Progenitor cell of endocrine pancreas (in vitro differentiated cells): ENCODE measurements around the gene SIRT7. TPM values are rescaled to one million over a fixed set of nuclear protein-coding genes. Genes with fewer than 3 reads are reported as not detected.

Experiments
- DNase-seq: peaks from one replicate; pipeline ENCODE4 v3.0.0; 2021; ENCODE audit warnings: low spot score; ENCODE audit not compliant: unreplicated experiment
- H3K27ac Mint-ChIP-seq: 2 replicates; pipeline ENCODE4 v1.8.0; 2021; ENCODE audit warnings: mild to moderate bottlenecking, moderate library complexity, mixed read lengths
- H3K27me3 Mint-ChIP-seq: 2 replicates; pipeline ENCODE4 v1.8.0; 2021; ENCODE audit warnings: mixed read lengths
- H3K36me3 Mint-ChIP-seq: 2 replicates; pipeline ENCODE4 v1.8.0; 2022; ENCODE audit warnings: mixed read lengths; ENCODE audit not compliant: insufficient read depth
- H3K4me1 Mint-ChIP-seq: 2 replicates; pipeline ENCODE4 v1.8.0; 2021; ENCODE audit warnings: low read depth, mixed read lengths
- H3K4me3 Mint-ChIP-seq: 2 replicates; pipeline ENCODE4 v1.8.0; 2021; ENCODE audit warnings: low read depth, mild to moderate bottlenecking, moderate library complexity, mixed read lengths
- H3K9me3 Mint-ChIP-seq: 2 replicates; pipeline ENCODE4 v1.8.0; 2021; ENCODE audit warnings: low read depth, mixed read lengths
- total RNA-seq: library from RNA; stranded (reverse); gene quantifications from 2 replicates; pipeline ENCODE4 v1.2.1, GENCODE V29; 2021
- TF ChIP-seq, protein P1 (sequence below): fragments of 200-600 bp; sonication (generic); IDR thresholded peaks from one replicate; pipeline ENCODE4 v1.5.0; 2021; ENCODE audit warnings: antibody characterized with exemption, mild to moderate bottlenecking; ENCODE audit not compliant: unreplicated experiment

Gene SIRT7
- total RNA-seq, 1 donor from 2014 or later: 34.0 TPM

DNA sequence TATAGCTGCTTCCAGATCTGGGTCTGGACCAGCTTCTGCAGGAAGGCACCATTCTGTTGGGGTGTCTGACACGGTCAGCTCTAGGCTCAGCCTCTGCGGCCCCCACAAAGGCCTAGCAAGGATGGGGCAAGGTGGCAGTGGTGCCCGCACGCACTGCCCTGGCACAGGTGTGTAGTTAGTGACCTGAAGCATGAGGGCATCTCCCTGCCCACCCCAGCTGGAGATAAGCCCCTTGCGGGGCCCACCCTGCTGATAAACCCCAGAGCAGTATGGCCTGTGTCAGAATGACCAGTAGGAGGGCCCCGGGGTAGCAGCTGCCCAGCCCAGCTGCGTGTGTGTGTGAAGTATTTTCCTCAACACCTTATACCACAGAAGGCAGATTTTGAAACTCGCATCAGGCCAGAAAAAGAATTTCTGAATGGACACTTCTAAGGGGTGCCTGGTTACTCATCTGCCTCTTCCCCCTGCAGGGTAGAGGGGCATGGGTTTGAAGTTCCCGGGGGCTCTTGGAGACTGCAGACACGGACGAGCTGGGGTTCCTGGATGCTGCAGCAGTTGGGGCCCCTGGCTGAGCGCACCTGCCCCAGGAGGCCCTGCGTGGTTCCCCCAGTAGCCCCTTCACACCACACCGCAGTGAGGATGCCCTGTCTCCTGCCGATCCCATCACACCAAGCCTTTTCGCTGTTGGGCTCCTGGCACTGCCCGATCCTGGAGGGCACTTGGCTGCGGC, 51.4 kb downstream of the SIRT7 start:
- Mint-ChIP-seq H3K27ac (no peak overlapping the region), H3K27me3 (no peaks in the 10 kb centered on the region), H3K9me3 (no peaks in the 10 kb centered on the region), H3K4me1 (peaks cover 15% of the 10 kb centered on the region), H3K36me3 (peaks cover 6% of the 10 kb centered on the region), H3K4me3 (no peak overlapping the region)
- TF ChIP-seq, protein P1, sequence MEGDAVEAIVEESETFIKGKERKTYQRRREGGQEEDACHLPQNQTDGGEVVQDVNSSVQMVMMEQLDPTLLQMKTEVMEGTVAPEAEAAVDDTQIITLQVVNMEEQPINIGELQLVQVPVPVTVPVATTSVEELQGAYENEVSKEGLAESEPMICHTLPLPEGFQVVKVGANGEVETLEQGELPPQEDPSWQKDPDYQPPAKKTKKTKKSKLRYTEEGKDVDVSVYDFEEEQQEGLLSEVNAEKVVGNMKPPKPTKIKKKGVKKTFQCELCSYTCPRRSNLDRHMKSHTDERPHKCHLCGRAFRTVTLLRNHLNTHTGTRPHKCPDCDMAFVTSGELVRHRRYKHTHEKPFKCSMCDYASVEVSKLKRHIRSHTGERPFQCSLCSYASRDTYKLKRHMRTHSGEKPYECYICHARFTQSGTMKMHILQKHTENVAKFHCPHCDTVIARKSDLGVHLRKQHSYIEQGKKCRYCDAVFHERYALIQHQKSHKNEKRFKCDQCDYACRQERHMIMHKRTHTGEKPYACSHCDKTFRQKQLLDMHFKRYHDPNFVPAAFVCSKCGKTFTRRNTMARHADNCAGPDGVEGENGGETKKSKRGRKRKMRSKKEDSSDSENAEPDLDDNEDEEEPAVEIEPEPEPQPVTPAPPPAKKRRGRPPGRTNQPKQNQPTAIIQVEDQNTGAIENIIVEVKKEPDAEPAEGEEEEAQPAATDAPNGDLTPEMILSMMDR: no peak
- no peak for DNase-seq

DNA sequence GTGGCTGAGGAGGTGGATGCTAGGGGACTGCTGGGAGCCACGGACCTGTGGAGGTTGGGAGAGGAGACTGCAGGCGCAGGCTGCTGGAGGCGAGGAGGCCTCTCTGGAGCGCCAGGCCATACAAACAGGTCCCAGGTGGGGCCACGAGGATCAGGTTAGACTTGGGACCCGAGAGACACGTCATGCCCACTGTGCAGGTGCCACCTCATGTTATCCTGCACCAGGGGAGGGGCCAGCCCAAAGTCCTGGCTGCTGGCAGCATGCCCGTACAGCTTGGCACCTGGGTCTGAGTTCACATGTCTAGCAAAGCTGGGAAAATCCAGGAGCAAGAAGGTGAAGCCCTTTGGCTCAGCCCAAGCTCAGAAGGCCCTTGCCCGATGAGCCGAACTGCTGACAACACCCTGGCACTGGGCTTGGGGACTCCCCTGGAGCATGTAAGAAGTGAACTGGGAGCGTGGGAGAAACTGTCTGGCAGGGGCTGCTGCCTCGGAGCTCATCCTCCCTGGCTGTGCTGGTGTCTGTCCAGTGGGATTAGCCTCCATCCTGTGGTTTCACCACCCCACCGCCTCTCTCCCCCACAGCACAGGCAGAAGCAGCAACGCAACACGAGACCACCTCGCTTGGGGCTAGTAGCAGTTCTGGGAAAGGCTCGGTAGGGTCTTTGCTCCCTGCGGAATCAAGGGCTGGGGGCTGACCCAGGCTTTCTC, 52.1 kb downstream of the SIRT7 start:
- Mint-ChIP-seq H3K27ac (no peak overlapping the region), H3K9me3 (no peaks in the 10 kb centered on the region)

DNA sequence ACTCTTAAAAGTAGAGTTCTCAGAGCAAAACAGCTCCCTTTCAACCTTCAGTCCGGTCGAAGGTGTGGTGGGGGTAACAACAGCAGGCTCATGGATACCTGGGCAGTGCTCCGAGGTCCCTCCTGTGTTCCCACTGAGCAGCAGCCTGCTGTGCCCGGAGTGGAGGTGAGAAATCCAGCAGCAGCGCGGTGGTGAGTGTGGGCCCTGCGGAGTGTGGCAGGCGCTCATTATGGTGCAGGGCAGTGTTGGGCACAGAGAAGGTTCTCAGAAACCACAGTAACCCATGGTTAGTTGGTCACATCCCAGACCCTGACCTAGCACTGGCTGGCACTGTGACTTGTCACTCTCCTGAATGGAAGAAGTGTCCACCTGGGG, 52.6 kb downstream of the SIRT7 start:
- Mint-ChIP-seq H3K4me3 (no peak overlapping the region), H3K27ac (no peak overlapping the region), H3K27me3 (no peaks in the 10 kb centered on the region), H3K9me3 (no peaks in the 10 kb centered on the region), H3K36me3 (peaks cover 6% of the 10 kb centered on the region), H3K4me1 (peaks cover 17% of the 10 kb centered on the region)
- DNase-seq: no peak
- TF ChIP-seq, protein P1: no peak

More for the DNA sequence above, 52.1 kb downstream of the SIRT7 start:
- H3K36me3 Mint-ChIP-seq: peaks cover 6% of the 10 kb centered on the region
- H3K4me1 Mint-ChIP-seq: peaks cover 17% of the 10 kb centered on the region
- H3K27me3 Mint-ChIP-seq: no peaks in the 10 kb centered on the region
- TF ChIP-seq, protein P1: no peak
- no peak for DNase-seq
- no peak overlapping the region for H3K4me3 Mint-ChIP-seq

DNA sequence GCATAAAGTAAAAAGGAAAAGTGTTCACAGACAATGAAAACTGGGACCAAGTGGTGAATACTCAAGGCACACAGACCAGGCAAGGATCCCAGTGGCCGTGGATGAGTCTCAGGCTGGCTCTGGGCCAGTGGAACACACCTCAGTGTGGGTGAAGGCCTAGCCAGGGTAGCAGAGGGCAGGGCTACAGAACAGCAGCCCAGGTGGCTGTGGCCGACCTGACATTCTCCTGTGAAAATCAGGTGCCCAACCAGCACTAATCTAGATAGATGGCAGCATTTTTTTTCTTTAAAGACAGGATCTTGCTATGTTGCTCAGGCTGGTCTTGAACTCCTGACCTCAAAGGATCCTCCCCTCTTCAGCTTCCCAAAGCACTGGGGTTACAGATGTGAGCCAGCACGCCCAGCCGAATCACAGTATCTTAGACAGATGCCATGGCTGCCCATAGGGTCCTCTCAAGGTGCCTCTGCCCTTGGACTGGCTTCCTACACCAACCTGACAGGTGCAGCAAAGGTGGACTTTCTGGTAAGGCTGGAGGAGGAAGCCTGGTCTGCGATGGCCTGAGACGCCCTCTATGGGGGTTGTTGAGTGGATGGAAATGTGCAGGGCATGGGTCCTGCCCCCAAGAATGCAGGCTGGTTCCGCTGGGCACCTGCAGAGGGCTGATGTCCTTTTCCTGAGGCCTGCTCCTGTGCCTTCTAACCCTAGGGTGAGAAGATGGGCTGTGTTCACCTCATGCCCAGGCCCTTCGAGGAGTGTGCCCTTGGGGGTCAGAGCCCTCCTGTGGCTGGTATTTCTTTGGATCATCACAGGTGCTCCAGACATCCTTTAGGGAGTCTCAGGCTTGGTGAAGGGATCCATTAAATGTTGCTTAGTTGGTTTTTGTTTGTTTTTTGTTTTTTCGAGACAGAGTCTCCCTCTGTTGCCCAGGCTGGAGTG, 53.9 kb downstream of the SIRT7 start:
- no peak for DNase-seq
- Mint-ChIP-seq H3K27ac (no peak overlapping the region), H3K4me1 (peaks cover 18% of the 10 kb centered on the region), H3K4me3 (no peak overlapping the region), H3K36me3 (peaks cover 5% of the 10 kb centered on the region), H3K27me3 (no peaks in the 10 kb centered on the region), H3K9me3 (no peaks in the 10 kb centered on the region)
- TF ChIP-seq, protein P1: peak; percentile 8

DNA sequence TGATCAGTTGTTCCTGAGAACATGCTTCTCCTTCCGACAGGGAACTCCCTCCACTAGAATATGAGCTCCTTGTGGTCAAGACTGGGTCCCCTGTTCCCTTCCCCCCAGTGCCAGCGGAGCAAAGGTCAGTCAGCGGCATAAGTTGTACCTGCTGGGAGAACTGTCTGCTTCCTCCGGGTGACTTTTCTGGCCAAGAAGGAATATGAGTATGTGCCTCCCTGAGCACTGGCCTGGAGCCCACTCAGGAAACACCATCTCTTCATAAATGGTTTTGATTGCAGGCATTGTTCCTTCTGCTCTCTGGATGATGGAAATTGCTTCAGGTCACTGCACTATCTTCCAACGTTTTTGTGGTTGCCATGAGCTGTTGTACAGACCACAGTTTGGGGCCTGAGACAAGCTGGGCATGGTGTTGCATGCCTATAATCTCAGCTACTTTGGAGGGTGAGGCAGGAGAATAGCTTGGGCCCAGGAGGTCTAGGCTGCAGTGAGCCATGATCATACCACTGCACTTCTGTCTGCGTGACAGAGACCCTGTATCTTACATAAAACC, 54.8 kb downstream of the SIRT7 start:
- no peaks in the 10 kb centered on the region for H3K27me3 Mint-ChIP-seq
- H3K36me3 Mint-ChIP-seq: peaks cover 3% of the 10 kb centered on the region
- no peak for DNase-seq
- H3K27ac Mint-ChIP-seq: peak overlapping the region; percentile 82
- H3K4me3 Mint-ChIP-seq: peak overlapping the region; percentile 62
- H3K9me3 Mint-ChIP-seq: no peaks in the 10 kb centered on the region
- peaks cover 20% of the 10 kb centered on the region for H3K4me1 Mint-ChIP-seq
- TF ChIP-seq, protein P1: no peak
